HG03196 (cell line): Measurements from ENCODE around the gene IRF2BP1.

Experiments used
- ATAC-seq: cut with Tn5 transposase; IDR thresholded peaks from one replicate; pipeline ENCODE4 v1.9.1; 2021; ENCODE audit not compliant: unreplicated experiment

The IRF2BP1 gene

GRCh38 chr19:45863335-45863839 lies 22.6 kb downstream of the IRF2BP1 start:
- no peak for ATAC-seq

DNA sequence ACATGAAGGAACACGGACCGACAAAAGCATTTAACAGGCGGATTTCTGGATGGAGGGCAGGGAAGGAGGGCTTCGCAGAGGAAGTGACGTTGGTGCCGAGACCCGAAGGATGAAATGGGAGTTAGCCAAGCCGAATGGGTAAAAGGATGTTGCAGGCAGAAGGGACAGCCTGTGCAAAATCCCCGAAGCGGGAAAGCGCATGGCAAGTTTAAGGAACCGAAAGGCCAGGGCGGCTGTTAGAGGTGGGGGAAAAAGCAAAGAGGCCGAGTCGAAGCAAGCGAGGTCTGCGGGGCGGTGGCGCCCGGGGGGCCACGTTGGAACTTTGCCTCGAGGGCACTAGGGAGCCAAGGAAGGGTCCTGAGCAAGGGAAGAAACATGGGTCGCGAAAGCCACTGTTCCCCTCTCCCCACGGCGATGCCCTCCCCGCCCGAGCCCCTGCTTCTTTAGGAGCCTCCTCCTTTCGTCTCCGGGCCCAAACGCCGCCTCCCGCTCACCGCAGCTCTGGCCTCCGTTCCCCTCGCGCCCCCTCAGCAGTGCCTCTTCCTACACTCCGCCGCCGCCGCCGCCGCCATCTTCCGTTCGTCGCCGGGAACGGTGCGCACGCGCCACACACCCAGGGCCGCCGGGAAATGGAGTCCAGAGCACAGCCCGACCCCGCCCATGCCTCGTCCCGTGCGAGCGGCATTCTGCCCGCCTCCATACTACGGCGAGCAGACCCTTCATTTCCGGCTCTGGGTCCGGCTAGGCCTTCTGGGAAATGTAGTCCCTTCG lies 23.2 kb downstream of the IRF2BP1 start, which contains the start of gene SYMPK:
SYMPK (minus strand) TSS at position 584 of the 771 bp plus-strand sequence. CDS start 8,652 bp downstream, outside the sequence.
- ATAC-seq, result peak; percentile 84

GRCh38 chr19:45862271-45862563 lies 23.7 kb downstream of the IRF2BP1 start:
- no peak for ATAC-seq

DNA sequence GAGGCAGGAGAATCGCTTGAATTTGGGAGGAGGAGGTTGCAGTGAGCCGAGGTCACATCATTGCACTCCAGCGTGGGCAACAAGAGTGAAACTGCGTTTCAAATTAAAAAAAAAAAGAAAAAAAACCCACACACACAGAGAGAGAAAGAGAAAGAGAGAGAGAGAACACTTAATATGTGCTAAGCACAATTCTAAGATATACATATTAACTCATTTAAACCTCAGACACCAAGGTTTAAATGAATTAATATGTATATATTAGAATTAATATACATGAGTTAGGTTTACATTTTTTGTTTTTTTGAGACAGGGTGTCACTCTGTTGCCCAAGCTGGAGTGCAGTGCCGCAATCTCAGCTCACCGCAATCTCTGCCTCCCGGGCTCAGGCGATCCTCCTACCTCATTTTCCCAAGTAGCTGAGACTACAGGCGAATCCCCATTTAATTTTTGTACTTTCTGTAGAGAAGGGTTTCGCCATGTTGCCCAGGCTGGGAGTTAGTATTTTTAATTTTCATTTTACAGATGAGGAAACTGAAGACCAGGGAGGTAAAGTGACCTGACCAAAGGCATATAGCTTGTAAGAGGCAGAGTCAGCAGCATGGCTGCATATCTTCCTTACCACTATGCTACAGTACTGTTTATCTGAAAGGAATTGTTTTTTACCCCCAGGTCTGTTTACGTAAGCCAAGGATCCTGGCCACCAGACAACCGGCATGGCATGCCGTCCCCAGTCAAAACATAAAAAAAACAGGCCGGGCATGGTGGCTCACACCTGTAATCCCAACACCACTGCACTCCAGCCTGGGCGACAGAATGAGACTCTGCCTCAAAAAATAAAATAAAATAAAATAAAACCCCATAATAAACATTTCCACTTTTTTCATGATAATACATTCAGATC lies 25.3 kb downstream of the IRF2BP1 start:
- ATAC-seq, result no peak

GRCh38 chr19:45854167-45854778 lies 31.7 kb downstream of the IRF2BP1 start:
- no peak for ATAC-seq

DNA sequence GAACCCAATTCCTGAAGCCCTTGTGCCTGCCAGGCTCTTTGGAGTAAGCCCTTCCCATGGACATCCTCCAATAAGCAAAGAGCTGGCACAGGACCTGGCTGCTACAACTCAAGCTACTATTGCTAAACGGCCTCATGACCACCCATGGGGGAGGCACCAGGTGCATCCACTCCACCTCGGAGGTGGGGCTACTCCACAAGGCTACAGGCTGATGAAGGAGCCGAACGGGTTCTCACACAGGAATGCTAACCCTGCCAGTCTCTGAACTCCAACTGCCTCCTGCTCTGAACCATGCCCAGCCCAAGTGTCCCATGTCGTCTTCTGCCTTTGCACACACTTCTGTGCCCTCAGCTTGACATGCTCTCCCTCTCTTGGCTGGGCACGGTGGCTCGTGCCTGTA lies 33.0 kb downstream of the IRF2BP1 start:
- no peak for ATAC-seq

DNA sequence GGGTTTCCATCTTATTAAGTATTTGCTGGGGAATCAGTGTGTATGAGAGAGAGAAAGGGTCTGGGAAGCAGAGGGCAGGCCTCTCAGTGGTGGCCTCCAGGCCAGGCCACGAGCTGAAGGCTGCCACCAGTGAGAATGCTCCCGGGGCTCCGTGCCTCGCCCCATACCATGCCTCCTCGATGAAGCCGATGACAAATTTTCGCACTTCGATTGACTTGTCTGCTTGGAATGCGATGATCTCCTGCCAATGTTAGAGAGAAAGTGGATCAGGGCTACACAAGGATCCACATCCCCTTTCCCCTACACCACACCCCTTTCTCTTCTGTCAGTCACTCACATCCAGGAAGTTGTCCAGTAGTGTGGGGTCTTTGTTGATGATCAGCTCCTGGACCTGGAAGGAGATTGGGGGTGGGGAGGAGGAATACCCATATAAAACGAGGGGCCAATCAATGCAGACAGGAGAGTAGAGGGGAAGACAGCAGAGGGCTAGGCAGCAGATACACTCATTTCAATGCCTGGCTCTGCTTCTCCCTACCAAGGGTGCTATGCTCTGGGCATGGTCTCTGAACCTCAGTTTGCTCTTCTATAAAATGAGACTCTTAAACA lies 33.7 kb downstream of the IRF2BP1 start:
- no peak for ATAC-seq

DNA sequence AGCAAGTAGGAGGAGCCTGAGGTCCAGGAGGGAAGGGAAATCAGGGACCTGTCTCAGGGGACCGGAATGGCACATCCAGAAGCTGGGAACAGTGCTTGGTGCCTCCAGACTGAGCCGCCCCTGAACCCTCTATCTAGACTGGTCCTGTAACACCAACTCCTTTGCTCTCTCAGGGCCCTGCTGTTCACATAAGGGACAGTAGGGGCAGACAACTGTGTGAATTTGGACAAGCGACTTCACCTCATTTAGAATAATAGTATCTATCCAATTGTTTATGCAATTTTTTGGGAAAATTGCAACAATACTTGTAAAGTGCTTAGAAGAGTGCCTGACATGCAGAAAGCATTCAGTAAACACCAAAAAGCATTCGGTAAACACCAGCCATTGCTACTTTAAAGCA lies 37.0 kb downstream of the IRF2BP1 start:
- no peak for ATAC-seq

GRCh38 chr19:45847663-45848062 lies 38.3 kb downstream of the IRF2BP1 start:
- no peak for ATAC-seq

DNA sequence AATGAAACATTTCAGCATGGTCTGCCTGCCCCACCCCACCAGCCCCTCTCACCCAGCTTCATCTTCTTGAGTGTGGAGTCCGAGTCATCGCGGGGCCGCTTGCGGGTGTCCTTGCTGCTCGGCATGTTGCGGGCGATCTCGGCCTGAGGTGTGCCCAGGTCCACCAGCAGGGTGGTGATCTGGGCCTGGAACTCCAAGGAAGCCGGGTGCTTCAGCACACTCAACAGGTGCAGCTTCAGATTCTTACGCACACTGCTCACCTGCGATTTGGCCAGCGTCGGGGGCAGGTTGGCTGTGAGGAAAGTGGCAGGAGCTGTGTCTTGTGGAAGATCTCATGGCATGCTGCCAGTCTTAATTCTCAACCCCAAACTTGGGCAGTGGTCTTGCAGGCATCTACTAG lies 43.7 kb downstream of the IRF2BP1 start:
- ATAC-seq, result no peak

DNA sequence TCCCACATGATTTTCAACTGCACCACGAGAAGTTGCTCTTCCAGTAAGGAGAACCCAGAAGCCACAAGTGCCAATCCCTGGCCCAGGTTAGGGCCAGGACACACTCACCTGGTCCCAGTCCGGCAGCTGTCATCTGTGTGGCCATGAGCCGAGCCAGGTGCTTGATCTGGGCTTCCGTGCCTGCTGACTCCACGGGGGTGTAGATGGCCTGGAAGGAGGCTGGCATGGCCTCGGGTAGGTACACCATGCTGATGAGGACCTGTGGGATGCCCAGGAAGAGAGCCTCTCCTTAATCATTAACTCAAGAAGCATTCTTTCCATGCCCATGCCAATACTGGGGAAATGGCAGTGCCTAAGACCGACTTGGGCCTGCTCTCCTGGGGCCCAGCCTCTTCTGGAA lies 51.0 kb downstream of the IRF2BP1 start:
- no peak for ATAC-seq
